Psoas muscle (tissue), 8 donors: ENCODE measurements around the gene B3GNT7. TPM values are rescaled to one million over a fixed set of nuclear protein-coding genes. Genes with fewer than 3 reads are reported as not detected.

Experiments
- ATAC-seq, 4 donors: fragments of 200-7000 bp; cut with Tn5 transposase; one replicate each; pipeline ENCODE4 v1.9.1; 2020; ENCODE audit warnings: moderate library complexity in 3 of 4, mild to moderate bottlenecking in 2 of 4
- DNase-seq, 2 donors: peaks; one replicate each; pipeline ENCODE4 v3.0.0-alpha.2; 2020
- H3K27ac ChIP-seq: fragments of 200-600 bp; one replicate; pipeline ENCODE4 v1.8.0; 2022
- H3K27me3 ChIP-seq, 3 donors: fragments of 200-600 bp in 1 of 3; one replicate each; pipeline versions ENCODE4 v1.6.1 to v1.8.0; 2013 to 2022; ENCODE audit warnings: low read length in 2 of 3, mild to moderate bottlenecking in 2 of 3, moderate library complexity in 1 of 3; ENCODE audit not compliant: insufficient read depth in 3 of 3
- H3K36me3 ChIP-seq, 2 donors: fragments of 200-600 bp in 1 of 2; one replicate each; pipeline versions ENCODE4 v1.6.1 to v1.8.0; 2013 to 2022; ENCODE audit warnings: low read depth in 1 of 2, mild to moderate bottlenecking in 1 of 2, moderate library complexity in 1 of 2; ENCODE audit not compliant: insufficient read depth in 1 of 2
- H3K4me1 ChIP-seq: fragments of 200-600 bp; one replicate; pipeline ENCODE4 v1.8.0; 2022
- H3K4me3 ChIP-seq: fragments of 200-600 bp; one replicate; pipeline ENCODE4 v1.8.0; 2022; ENCODE audit warnings: mild to moderate bottlenecking
- H3K9me3 ChIP-seq: fragments of 200-600 bp; one replicate; pipeline ENCODE4 v1.8.0; 2022
- CTCF ChIP-seq: fragments of 200-600 bp; IDR thresholded peaks from one replicate; pipeline ENCODE4 v1.8.0; 2022; ENCODE audit warnings: antibody characterized with exemption
- WGBS, 3 donors: extraction: QIAGEN DNeasy Blood & Tissue Kit; methylation state at CpG; one replicate each; pipeline versions ENCODE4 v1.1.6 to v1.1.7; 2013; 5-methylcytosine and 5-hydroxymethylcytosine counted together
- intact Hi-C, 2 donors: fragments of 100-400 bp; cut with DNase I; formaldehyde crosslinking; loops; one replicate each; pipeline versions ENCODE4 v1.11.0 to v1.14.2; 2022
- polyA plus RNA-seq, 3 donors: library from polyadenylated mRNA; stranded (reverse); fragments of 200-250 nt; gene quantifications; one replicate each; pipeline ENCODE4 v1.2.3, GENCODE V29; 2013
- total RNA-seq, 4 donors: library from RNA; stranded (reverse); fragmentation: NEBNext Ultra II Directional in 2 of 4; extraction: Animal tissue kit (Norgen Biotek cat#: 25700) in 2 of 4; gene quantifications; one replicate each; pipeline versions ENCODE4 v1.2.1 to v1.2.4, GENCODE V29; 2021 to 2023
- donor health status: healthy with polysubstance abuse.
- donor health status: DM: no; HTN: no; CAD: no; lungs with moderate emphysema.
- donor health status: Bipolar disorder and iron deficiency.
- donor health status: healthy.
- donor health status: DM: yes; HTN: yes; CAD: no.
- donor health status: DM: no; HTN: no; CAD: no.
- donor health status: DM: no; HTN: no; CAD: no.
- donor health status: DM: yes; HTN: yes; CAD: no.

Gene B3GNT7
- total and polyA plus RNA-seq, 7 donors = 0.03 to 1.7 (median 0.29) TPM

GRCh38 chr2:231386446-231386845, 9.1 kb upstream of the B3GNT7 start:
- Histone ChIP-seq H3K9me3 (no peaks in the 10 kb centered on the region), H3K27ac (no peak overlapping the region), H3K4me3 (no peak overlapping the region), H3K27me3 (no peaks in the 10 kb centered on the region), H3K4me1 (no peaks in the 10 kb centered on the region), H3K36me3 (no peaks in the 10 kb centered on the region)
- intact Hi-C loops = no loop called here
- TF ChIP-seq CTCF = no peak
- ATAC-seq (no peak), DNase-seq (no peak)
- WGBS, 3 donors = 78 to 86% (median 79%) methylated on average over 3 of the region's 3 CpGs

- peak; percentile 70 to 75 (median 74) for ATAC-seq
- no peaks in the 10 kb centered on the region for H3K4me1 ChIP-seq
- H3K9me3 ChIP-seq = no peaks in the 10 kb centered on the region
- peaks cover 0 to 1% (median 0%) of the 10 kb centered on the region in 3 donors for H3K27me3 ChIP-seq
- TF ChIP-seq CTCF = no peak
- no peak overlapping the region for H3K27ac ChIP-seq
- intact Hi-C loops = no loop called here
- DNase-seq = peak; percentile 49 to 66
- H3K36me3 ChIP-seq = no peaks in the 10 kb centered on the region
- H3K4me3 ChIP-seq = no peak overlapping the region
- 47 to 54% (median 51%) methylated on average over 25 to 26 of the region's 26 CpGs for WGBS, 3 donors
Observed at GRCh38 chr2:231387904-231388724, 7.4 kb upstream of the B3GNT7 start.

- WGBS, 3 donors = 69 to 83% (median 72%) methylated on average over 15 of the region's 15 CpGs
- DNase-seq = no peak
- intact Hi-C loops = no loop called here
Observed at GRCh38 chr2:231388725-231389346, 6.7 kb upstream of the B3GNT7 start.

GRCh38 chr2:231390667-231391066, 4.8 kb upstream of the B3GNT7 start:
- ATAC-seq = no peak
- no peak for DNase-seq
- no peaks in the 10 kb centered on the region for H3K4me1 ChIP-seq
- intact Hi-C loops = loop anchor here in 1 of 2 donors (10.0 kb wide), 1 partner anchor 166 kb away; no protein-coding TSS in a partner anchor
- no peak overlapping the region for H3K27ac ChIP-seq
- no peak for TF ChIP-seq CTCF
- no peaks in the 10 kb centered on the region for H3K36me3 ChIP-seq
- no peaks in the 10 kb centered on the region for H3K9me3 ChIP-seq
- WGBS, 3 donors = 70 to 76% (median 74%) methylated on average over 8 of the region's 8 CpGs
- H3K27me3 ChIP-seq = peaks cover 0 to 15% (median 11%) of the 10 kb centered on the region in 3 donors
- H3K4me3 ChIP-seq = no peak overlapping the region

More at GRCh38 chr2:231388725-231389346, 6.7 kb upstream of the B3GNT7 start:
- Histone ChIP-seq H3K9me3 (no peaks in the 10 kb centered on the region), H3K27ac (no peak overlapping the region), H3K4me1 (no peaks in the 10 kb centered on the region), H3K4me3 (no peak overlapping the region), H3K36me3 (no peaks in the 10 kb centered on the region), H3K27me3 (peaks cover 0 to 1% (median 0%) of the 10 kb centered on the region in 3 donors)
- no peak for TF ChIP-seq CTCF
- no peak for ATAC-seq
